SK-N-SH treated with all-trans-retinoic acid at 6 μM for 48 hours (cell line): ENCODE results near the gene DTNA.

Experiments
- ATAC-seq: fragments of 200-7000 bp; cut with Tn5 transposase; 3 replicates; pipeline ENCODE4 v1.9.1; 2020; ENCODE audit warnings: mild to moderate bottlenecking, moderate library complexity
- ARNTL ChIP-seq: fragments of 450-650 bp; formaldehyde crosslinking; IDR thresholded peaks from 2 replicates; pipeline ENCODE4 v1.5.0; 2020; ENCODE audit warnings: low read depth, mild to moderate bottlenecking, moderate library complexity, borderline replicate concordance
- CREB5 ChIP-seq: fragments of 250-450 bp; sonication (Bioruptor Pico); IDR thresholded peaks from 2 replicates; pipeline ENCODE4 v1.5.1; 2020; ENCODE audit warnings: low read depth, mild to moderate bottlenecking, moderate library complexity
- ESRRG ChIP-seq: fragments of 250-450 bp; sonication (Bioruptor Pico); IDR thresholded peaks from 2 replicates; pipeline ENCODE4 v1.6.1; 2021; ENCODE audit warnings: mild to moderate bottlenecking
- GLIS3 ChIP-seq: fragments of 250-450 bp; sonication (Bioruptor Pico); IDR thresholded peaks from 2 replicates; pipeline ENCODE4 v1.5.0; 2020; ENCODE audit warnings: mild to moderate bottlenecking, moderate library complexity
- OSR1 ChIP-seq: fragments of 250-450 bp; sonication (Bioruptor Pico); IDR thresholded peaks from 2 replicates; pipeline ENCODE4 v1.8.0; 2022; ENCODE audit warnings: moderate library complexity, mild to moderate bottlenecking, inconsistent platforms
- PATZ1 ChIP-seq: fragments of 250-450 bp; sonication (Bioruptor Pico); IDR thresholded peaks from 2 replicates; pipeline ENCODE4 v1.8.0; 2020; ENCODE audit warnings: mild to moderate bottlenecking, moderate library complexity, borderline replicate concordance
- RARB ChIP-seq: fragments of 250-450 bp; sonication (Bioruptor Pico); IDR thresholded peaks from 2 replicates; pipeline ENCODE4 v1.8.0; 2021; ENCODE audit warnings: mild to moderate bottlenecking, moderate library complexity
- TCF4 ChIP-seq: fragments of 250-450 bp; sonication (Bioruptor Pico); IDR thresholded peaks from 2 replicates; pipeline ENCODE4 v1.8.0; 2021; ENCODE audit warnings: mild to moderate bottlenecking, moderate library complexity, borderline replicate concordance
- ZFP3 ChIP-seq: fragments of 250-450 bp; sonication (Bioruptor Pico); IDR thresholded peaks from 2 replicates; pipeline ENCODE4 v1.5.0; 2020; ENCODE audit warnings: mild to moderate bottlenecking, moderate library complexity
- ZFP30 ChIP-seq: fragments of 450-650 bp; formaldehyde crosslinking; IDR thresholded peaks from 2 replicates; pipeline ENCODE4 v1.5.0; 2022; ENCODE audit warnings: mild to moderate bottlenecking, moderate library complexity
- ZNF70 ChIP-seq: fragments of 450-650 bp; formaldehyde crosslinking; IDR thresholded peaks from 2 replicates; pipeline ENCODE4 v1.5.0; 2020; ENCODE audit warnings: mild to moderate bottlenecking, moderate library complexity
- ZNF8 ChIP-seq: fragments of 450-650 bp; formaldehyde crosslinking; IDR thresholded peaks from 2 replicates; pipeline ENCODE4 v1.5.0; 2020; ENCODE audit warnings: mild to moderate bottlenecking, moderate library complexity
- TF ChIP-seq, protein P1 (sequence below): fragments of 250-450 bp; sonication (Bioruptor Pico); IDR thresholded peaks from 2 replicates; pipeline ENCODE4 v1.5.1; 2021; ENCODE audit warnings: mild to moderate bottlenecking, moderate library complexity
- TF ChIP-seq, protein P2 (sequence below): fragments of 250-450 bp; sonication (Bioruptor Pico); IDR thresholded peaks from 2 replicates; pipeline ENCODE4 v1.5.0; 2020; ENCODE audit warnings: mild to moderate bottlenecking, moderate library complexity
- TF ChIP-seq, protein P3 (sequence below): fragments of 250-450 bp; sonication (Bioruptor Pico); IDR thresholded peaks from 2 replicates; pipeline ENCODE4 v1.8.0; 2021; ENCODE audit warnings: low read depth, mild to moderate bottlenecking, moderate library complexity, borderline replicate concordance

DTNA gene

GRCh38 chr18:34820360-34821065 lies 110.4 kb downstream of the DTNA start:
- TF ChIP-seq GLIS3 (no peak), CREB5 (no peak), ZFP3 (CRISPR knock-in tag) (no peak), ESRRG (CRISPR knock-in tag) (no peak), TCF4 (CRISPR knock-in tag) (no peak), OSR1 (CRISPR knock-in tag) (no peak)
- TF ChIP-seq, all 23 proteins: peak for 0
- no peak for ATAC-seq

GRCh38 chr18:34821669-34822210 lies 111.6 kb downstream of the DTNA start:
- TF ChIP-seq PATZ1 (CRISPR knock-in tag) (no peak), TCF4 (CRISPR knock-in tag) (no peak), ZNF70 (CRISPR knock-in tag) (no peak), RARB (CRISPR knock-in tag) (no peak), ARNTL (CRISPR knock-in tag) (no peak), CREB5 (no peak)
- TF ChIP-seq, protein P1, sequence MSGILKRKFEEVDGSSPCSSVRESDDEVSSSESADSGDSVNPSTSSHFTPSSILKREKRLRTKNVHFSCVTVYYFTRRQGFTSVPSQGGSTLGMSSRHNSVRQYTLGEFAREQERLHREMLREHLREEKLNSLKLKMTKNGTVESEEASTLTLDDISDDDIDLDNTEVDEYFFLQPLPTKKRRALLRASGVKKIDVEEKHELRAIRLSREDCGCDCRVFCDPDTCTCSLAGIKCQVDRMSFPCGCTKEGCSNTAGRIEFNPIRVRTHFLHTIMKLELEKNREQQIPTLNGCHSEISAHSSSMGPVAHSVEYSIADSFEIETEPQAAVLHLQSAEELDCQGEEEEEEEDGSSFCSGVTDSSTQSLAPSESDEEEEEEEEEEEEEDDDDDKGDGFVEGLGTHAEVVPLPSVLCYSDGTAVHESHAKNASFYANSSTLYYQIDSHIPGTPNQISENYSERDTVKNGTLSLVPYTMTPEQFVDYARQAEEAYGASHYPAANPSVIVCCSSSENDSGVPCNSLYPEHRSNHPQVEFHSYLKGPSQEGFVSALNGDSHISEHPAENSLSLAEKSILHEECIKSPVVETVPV (CRISPR knock-in tag): no peak
- ATAC-seq: no peak

DNA sequence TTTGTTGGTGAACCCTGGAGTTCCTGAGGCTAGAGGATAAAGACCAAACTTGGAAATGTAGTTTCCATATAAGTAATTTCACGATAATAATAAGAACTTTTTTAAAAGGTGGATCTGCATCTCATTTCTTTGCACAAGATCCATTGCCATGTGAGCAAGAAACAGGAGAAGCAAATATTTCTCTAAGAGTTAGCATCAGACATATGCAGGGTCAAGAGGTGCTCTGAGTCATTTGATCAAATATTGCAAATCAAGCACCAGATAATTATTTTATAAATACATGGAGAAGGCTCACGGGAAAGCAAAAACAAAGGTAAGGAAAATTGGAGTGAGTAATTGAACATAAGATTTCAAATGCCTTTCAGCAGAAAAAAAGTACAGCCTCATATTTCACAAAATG lies 118.0 kb downstream of the DTNA start:
- ATAC-seq: no peak
- TF ChIP-seq ZFP30 (CRISPR knock-in tag): no peak

- no peak for ATAC-seq
- TF ChIP-seq, protein P2, sequence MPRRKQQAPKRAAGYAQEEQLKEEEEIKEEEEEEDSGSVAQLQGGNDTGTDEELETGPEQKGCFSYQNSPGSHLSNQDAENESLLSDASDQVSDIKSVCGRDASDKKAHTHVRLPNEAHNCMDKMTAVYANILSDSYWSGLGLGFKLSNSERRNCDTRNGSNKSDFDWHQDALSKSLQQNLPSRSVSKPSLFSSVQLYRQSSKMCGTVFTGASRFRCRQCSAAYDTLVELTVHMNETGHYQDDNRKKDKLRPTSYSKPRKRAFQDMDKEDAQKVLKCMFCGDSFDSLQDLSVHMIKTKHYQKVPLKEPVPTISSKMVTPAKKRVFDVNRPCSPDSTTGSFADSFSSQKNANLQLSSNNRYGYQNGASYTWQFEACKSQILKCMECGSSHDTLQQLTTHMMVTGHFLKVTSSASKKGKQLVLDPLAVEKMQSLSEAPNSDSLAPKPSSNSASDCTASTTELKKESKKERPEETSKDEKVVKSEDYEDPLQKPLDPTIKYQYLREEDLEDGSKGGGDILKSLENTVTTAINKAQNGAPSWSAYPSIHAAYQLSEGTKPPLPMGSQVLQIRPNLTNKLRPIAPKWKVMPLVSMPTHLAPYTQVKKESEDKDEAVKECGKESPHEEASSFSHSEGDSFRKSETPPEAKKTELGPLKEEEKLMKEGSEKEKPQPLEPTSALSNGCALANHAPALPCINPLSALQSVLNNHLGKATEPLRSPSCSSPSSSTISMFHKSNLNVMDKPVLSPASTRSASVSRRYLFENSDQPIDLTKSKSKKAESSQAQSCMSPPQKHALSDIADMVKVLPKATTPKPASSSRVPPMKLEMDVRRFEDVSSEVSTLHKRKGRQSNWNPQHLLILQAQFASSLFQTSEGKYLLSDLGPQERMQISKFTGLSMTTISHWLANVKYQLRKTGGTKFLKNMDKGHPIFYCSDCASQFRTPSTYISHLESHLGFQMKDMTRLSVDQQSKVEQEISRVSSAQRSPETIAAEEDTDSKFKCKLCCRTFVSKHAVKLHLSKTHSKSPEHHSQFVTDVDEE (CRISPR knock-in tag): no peak
- TF ChIP-seq, protein P3, sequence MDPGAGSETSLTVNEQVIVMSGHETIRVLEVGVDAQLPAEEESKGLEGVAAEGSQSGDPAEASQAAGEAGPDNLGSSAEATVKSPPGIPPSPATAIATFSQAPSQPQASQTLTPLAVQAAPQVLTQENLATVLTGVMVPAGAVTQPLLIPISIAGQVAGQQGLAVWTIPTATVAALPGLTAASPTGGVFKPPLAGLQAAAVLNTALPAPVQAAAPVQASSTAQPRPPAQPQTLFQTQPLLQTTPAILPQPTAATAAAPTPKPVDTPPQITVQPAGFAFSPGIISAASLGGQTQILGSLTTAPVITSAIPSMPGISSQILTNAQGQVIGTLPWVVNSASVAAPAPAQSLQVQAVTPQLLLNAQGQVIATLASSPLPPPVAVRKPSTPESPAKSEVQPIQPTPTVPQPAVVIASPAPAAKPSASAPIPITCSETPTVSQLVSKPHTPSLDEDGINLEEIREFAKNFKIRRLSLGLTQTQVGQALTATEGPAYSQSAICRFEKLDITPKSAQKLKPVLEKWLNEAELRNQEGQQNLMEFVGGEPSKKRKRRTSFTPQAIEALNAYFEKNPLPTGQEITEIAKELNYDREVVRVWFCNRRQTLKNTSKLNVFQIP (CRISPR knock-in tag): no peak
- no peak for TF ChIP-seq ZNF8 (CRISPR knock-in tag)
Observed at GRCh38 chr18:34834897-34835296, 124.8 kb downstream of the DTNA start.
